Right atrium auricular region (tissue), 2 donors: Measurements from ENCODE around the gene ASIC4. TPM values are rescaled to one million over a fixed set of nuclear protein-coding genes. Genes with fewer than 3 reads are reported as not detected.

Source experiments
- DNase-seq: peaks from one replicate; pipeline ENCODE4 v3.0.0-alpha.2; 2019; ENCODE audit warnings: low spot score
- H3K27ac ChIP-seq, 2 donors: fragments of 200-600 bp; sonication (generic); 1 replicate in 1 of 2; 2 replicates in 1 of 2; pipeline ENCODE4 v1.5.1; 2016 to 2019
- H3K27me3 ChIP-seq, 2 donors: fragments of 200-600 bp; sonication (generic); one replicate each; pipeline versions ENCODE4 v1.5.1 to v1.6.0; 2017 to 2019
- H3K36me3 ChIP-seq: fragments of 200-600 bp; sonication (generic); one replicate; pipeline ENCODE4 v1.5.1; 2016
- H3K4me1 ChIP-seq, 2 donors: fragments of 200-600 bp; sonication (generic); one replicate each; pipeline versions ENCODE4 v1.5.1 to v1.6.0; 2017 to 2019
- H3K4me3 ChIP-seq, 2 donors: fragments of 200-600 bp; sonication (generic); 1 replicate in 1 of 2; 2 replicates in 1 of 2; pipeline ENCODE4 v1.5.1; 2017 to 2019; ENCODE audit warnings: mild to moderate bottlenecking in 1 of 2, moderate library complexity in 1 of 2
- H3K9me3 ChIP-seq, 2 donors: fragments of 200-600 bp; sonication (generic); one replicate each; pipeline ENCODE4 v1.5.1; 2019
- microRNA-seq, 2 donors: library from miRNA; unstranded; fragments of <30 nt; microRNA quantifications; one replicate each; pipeline ENCODE4, GENCODE V29; 2016 to 2017; ENCODE audit warnings: borderline number of aligned reads in 2 of 2, borderline replicate concordance in 1 of 2
- total RNA-seq, 2 donors: library from RNA; depleted of rRNA; stranded (reverse); fragments of >200 nt; gene quantifications; one replicate each; pipeline ENCODE4 v1.1.0, GENCODE V29; 2016
- TF ChIP-seq, protein P1 (sequence below), 2 donors: fragments of 200-600 bp; sonication (generic); IDR thresholded peaks; one replicate each; pipeline ENCODE4 v1.5.1; 2019; ENCODE audit warnings: antibody characterized with exemption in 2 of 2

ASIC4 gene
- total RNA-seq, 2 donors from 2014 or later = not detected

DNA sequence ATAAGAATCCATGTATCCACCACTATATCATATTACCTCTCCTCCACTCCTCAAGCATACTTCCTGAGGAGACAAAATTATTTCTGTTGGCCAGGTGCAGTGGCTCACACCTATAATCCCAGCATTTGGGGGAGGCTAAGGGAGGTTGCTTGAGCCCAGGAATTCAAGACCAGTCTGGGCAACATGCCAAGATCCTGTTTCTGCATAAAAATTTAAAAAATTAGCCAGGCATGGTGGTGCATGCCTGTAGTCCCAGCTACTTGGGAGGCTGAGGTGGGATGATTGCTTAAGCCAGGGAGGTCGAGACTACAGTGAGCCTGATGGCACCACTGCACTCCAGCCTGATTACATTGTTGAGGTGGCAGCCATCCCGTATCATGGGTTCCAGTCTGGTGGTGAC lies 67.1 kb downstream of the ASIC4 start:
- no peak overlapping the region for H3K4me3 ChIP-seq
- H3K9me3 ChIP-seq = no peaks in the 10 kb centered on the region
- DNase-seq = no peak
- TF ChIP-seq, protein P1, sequence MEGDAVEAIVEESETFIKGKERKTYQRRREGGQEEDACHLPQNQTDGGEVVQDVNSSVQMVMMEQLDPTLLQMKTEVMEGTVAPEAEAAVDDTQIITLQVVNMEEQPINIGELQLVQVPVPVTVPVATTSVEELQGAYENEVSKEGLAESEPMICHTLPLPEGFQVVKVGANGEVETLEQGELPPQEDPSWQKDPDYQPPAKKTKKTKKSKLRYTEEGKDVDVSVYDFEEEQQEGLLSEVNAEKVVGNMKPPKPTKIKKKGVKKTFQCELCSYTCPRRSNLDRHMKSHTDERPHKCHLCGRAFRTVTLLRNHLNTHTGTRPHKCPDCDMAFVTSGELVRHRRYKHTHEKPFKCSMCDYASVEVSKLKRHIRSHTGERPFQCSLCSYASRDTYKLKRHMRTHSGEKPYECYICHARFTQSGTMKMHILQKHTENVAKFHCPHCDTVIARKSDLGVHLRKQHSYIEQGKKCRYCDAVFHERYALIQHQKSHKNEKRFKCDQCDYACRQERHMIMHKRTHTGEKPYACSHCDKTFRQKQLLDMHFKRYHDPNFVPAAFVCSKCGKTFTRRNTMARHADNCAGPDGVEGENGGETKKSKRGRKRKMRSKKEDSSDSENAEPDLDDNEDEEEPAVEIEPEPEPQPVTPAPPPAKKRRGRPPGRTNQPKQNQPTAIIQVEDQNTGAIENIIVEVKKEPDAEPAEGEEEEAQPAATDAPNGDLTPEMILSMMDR (IDR thresholded peaks at IDR 0.05) = no peak
- no peaks in the 10 kb centered on the region for H3K36me3 ChIP-seq
- H3K4me1 ChIP-seq = no peaks in the 10 kb centered on the region
- no peaks in the 10 kb centered on the region for H3K27me3 ChIP-seq
- no peak overlapping the region for H3K27ac ChIP-seq

Small RNAs within 50 kb of the gene (microRNA-seq; reads per million reads assigned to microRNA genes)
- gene MIR3132 = 1.4 reads per million in 2 donors

Other genes with a start within 250 kb of the ASIC4 start
- 10 to 100 TPM; 33.3 to 38.7 TPM for gene DNAJB2, start 235.1 kb upstream of the ASIC4 start, total RNA-seq
- gene PTPRN, start 205.1 kb upstream of the ASIC4 start, total RNA-seq = under 1 TPM in 1 of 2 donors, not detected in 1; 0.74 TPM
- gene RESP18, start 181.7 kb upstream of the ASIC4 start, total RNA-seq = not detected
- gene DNPEP, start 126.6 kb upstream of the ASIC4 start, total RNA-seq = 10 to 100 TPM; 48.1 to 51.2 TPM
- over 10,000 TPM; 12,280 to 13,654 TPM for gene DES, start 96.1 kb upstream of the ASIC4 start, total RNA-seq
- 10 to 100 TPM; 82.2 to 90.8 TPM for gene SPEG, start 79.6 kb upstream of the ASIC4 start, total RNA-seq
- 10 to 100 TPM; 21.6 to 23.3 TPM for gene GMPPA, start 15.6 kb upstream of the ASIC4 start, total RNA-seq
- gene CHPF, start 29.3 kb downstream of the ASIC4 start, total RNA-seq = 100 to 1,000 TPM; 206 to 228 TPM
- gene TMEM198, start 29.5 kb downstream of the ASIC4 start, total RNA-seq = 1 to 10 TPM; 1.8 to 4.3 TPM
- 100 to 1,000 TPM; 150 to 157 TPM for gene OBSL1, start 57.1 kb downstream of the ASIC4 start, total RNA-seq
- 10 to 100 TPM in 1 of 2 donors, 1 to 10 TPM in 1; 1.0 to 28.3 TPM for gene INHA, start 57.8 kb downstream of the ASIC4 start, total RNA-seq
- 1 to 10 TPM; 5.5 to 6.6 TPM for gene STK11IP, start 83.4 kb downstream of the ASIC4 start, total RNA-seq
- gene SLC4A3, start 113.1 kb downstream of the ASIC4 start, total RNA-seq = 100 to 1,000 TPM; 270 to 502 TPM